GM18499 (cell line): ENCODE measurements around the gene ZNF20.

Source experiments
- ATAC-seq: cut with Tn5 transposase; IDR thresholded peaks from one replicate; pipeline ENCODE4 v1.9.1; 2021; ENCODE audit warnings: moderate number of reproducible peaks; ENCODE audit not compliant: insufficient read depth, unreplicated experiment

The ZNF20 gene

GRCh38 chr19:12139885-12140544 is at the start of gene ZNF20:
Gene ZNF20 (minus strand): TSS chr19:12140350. CDS start chr19:12140182, 168 bp downstream.
- no peak for ATAC-seq

DNA sequence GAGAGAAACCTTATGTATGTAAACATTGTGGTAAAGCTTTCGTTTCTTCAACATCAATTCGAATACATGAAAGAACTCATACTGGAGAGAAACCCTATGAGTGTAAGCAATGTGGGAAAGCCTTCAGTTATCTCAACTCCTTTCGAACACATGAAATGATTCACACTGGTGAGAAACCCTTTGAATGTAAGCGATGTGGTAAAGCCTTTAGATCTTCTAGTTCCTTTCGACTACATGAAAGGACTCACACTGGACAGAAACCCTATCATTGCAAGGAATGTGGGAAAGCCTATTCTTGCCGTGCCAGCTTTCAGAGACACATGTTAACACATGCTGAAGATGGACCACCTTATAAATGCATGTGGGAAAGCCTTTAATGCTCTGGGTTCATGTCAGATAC is 47.5 kb upstream of the ZNF20 start:
- no peak for ATAC-seq

DNA sequence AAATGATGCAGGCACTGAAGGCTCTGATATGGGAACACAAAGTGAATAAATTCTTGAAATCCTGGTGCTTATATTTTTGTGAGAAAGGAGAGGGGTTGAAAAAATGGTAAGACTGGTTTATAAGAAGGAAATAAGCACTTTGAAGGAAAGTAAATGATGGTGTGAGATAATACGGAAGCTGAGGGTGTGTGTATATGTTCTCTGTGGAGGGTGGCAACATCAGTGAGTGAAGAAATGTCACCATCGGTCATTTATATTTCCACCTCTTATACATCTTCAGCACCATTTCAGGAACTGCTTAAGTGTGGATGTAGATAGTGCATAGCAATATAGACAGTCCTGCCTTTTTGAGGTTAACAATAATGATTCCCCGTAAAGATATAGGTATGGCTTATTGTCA is 40.2 kb upstream of the ZNF20 start:
- ATAC-seq: no peak

- ATAC-seq: no peak
Measured at GRCh38 chr19:12166626-12167025, 26.5 kb upstream of the ZNF20 start.

GRCh38 chr19:12163826-12164225 is 23.7 kb upstream of the ZNF20 start:
- ATAC-seq: no peak

- ATAC-seq: no peak
Measured at GRCh38 chr19:12162882-12163806, 23.0 kb upstream of the ZNF20 start, which contains the start of gene ZNF136. Gene ZNF136 (plus strand): TSS chr19:12163096. CDS start chr19:12163204, 108 bp downstream.

DNA sequence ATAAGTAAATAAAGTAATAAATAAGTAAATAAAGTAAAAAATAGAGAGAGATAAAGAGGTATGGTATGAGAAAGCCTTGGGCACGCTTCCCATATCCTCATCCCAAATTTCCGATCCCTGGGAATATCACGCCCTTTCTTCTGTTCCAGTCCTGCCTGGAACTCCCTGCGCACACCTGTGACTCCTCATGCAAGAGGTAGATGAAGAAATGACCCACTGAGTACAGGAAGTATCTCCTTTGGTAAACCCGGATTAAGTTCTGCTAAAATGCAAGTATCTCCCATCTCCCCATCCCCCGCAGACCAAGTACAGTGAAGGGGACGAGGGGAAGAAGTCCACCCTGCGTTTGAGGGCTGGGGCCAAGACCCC is 22.3 kb upstream of the ZNF20 start:
- no peak for ATAC-seq

- no peak for ATAC-seq
Measured at GRCh38 chr19:12159773-12160414, 19.7 kb upstream of the ZNF20 start.

- no peak for ATAC-seq
Measured at GRCh38 chr19:12156223-12157058, 16.3 kb upstream of the ZNF20 start, which contains the start of gene ZNF625. Gene ZNF625 (minus strand): TSS chr19:12156734. CDS start chr19:12156558, 176 bp downstream.

- no peak for ATAC-seq
Measured at GRCh38 chr19:12155324-12155860, 15.2 kb upstream of the ZNF20 start.

DNA sequence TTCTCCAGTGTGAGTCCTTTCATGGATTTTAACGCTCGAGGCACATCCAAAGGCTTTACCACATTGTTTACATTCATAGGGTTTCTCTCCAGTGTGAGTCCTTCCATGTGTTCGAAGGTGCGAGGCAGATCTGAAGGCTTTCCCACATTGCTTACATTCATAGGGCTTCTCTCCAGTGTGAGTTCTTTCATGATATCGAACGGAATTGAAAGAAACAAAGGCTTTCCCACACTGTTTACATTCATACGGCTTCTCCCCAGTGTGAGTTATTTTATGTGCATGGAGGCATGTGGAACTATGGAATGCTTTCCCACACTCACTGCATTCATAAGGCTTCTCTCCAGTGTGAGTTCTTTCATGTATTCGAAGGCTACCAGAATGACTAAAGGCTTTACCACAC is 5.2 kb upstream of the ZNF20 start:
- no peak for ATAC-seq

- no peak for ATAC-seq
Measured at GRCh38 chr19:12141405-12141736, 1.2 kb upstream of the ZNF20 start.

DNA sequence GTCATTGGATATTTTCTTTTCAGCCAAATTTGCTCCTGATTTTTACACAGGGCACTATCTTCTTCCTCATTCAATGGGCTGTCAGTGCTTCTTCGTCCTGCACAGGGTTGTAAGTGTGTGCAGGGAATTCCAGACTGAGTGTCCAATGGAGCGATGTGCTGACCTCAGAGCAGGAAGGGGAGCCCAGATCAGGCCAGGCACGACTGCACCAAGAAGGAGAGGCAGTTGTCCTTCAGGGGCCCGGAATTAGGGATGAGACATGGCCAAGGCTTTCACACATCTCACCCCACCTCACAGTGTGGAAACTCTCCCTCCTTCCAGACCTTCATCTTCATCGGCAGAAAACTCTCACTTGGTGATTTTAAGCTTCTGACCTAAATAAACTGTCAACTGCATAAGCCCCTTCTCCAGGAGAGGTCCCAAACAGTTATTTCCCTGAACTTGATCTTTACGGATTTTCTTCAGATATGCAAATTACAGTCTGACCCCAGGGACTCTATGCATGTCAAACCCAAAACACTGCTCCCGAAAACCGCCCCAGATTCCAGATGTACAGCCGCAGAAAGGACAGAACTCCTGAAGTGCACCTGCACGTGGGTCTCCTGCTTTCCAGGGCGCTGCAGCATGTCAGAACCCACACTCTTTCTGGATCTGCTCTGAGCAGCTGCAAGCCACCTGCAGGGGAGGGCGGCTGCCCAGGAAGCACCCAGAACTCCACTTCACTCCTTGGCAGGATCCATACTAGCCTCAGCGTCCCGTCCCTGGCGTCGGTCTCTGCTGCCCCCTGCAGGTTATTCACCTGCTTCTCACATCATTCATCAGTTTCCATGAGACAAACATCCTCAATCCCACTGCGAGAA is 625 bp upstream of the ZNF20 start:
- no peak for ATAC-seq

GRCh38 chr19:12139269-12139668 is 881 bp downstream of the ZNF20 start:
- ATAC-seq: no peak

- no peak for ATAC-seq
Measured at GRCh38 chr19:12137221-12137940, 2.8 kb downstream of the ZNF20 start.

- no peak for ATAC-seq
Measured at GRCh38 chr19:12133069-12133468, 7.1 kb downstream of the ZNF20 start.

DNA sequence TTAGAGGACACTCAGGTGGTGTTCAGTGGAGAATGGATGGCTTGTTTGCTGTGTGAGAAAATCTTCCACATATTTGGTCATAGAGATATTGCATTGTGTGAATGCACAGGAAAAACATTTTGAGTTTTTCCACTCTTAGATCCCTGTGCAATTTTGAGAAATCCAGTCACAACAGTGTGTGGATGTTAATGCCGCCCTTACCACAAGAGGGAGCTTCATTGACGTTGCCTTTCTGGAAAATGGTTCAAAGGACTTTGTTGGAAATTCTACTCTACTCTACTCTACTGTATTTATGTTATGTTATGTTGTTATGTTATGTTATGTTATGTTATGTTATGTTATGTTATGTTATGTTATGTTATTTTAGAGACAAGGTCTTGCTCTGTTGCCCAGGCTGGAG is 13.4 kb downstream of the ZNF20 start:
- no peak for ATAC-seq

GRCh38 chr19:12117201-12117970 is 22.8 kb downstream of the ZNF20 start:
- no peak for ATAC-seq
